Breast epithelium (tissue), 4 donors: ENCODE data around the gene APBB2. TPM values are rescaled to one million over a fixed set of nuclear protein-coding genes. Genes with fewer than 3 reads are reported as not detected.

ENCODE experiments used
- DNase-seq, 2 donors: peaks; one replicate each; pipeline ENCODE4 v3.0.0-alpha.2; 2019; ENCODE audit warnings: low spot score in 2 of 2
- H3K27ac ChIP-seq, 2 donors: fragments of 200-600 bp; sonication (generic) in 1 of 2; one replicate each; pipeline ENCODE4 v1.5.1; 2016 to 2019; ENCODE audit warnings: mild to moderate bottlenecking in 1 of 2
- H3K27me3 ChIP-seq, 2 donors: fragments of 200-600 bp; sonication (generic) in 1 of 2; one replicate each; pipeline versions ENCODE4 v1.5.1 to v1.6.0; 2017 to 2019; ENCODE audit warnings: control low read depth in 1 of 2, mild to moderate bottlenecking in 1 of 2
- H3K36me3 ChIP-seq: fragments of 200-600 bp; one replicate; pipeline ENCODE4 v1.5.1; 2019
- H3K4me1 ChIP-seq, 2 donors: fragments of 200-600 bp; sonication (generic); one replicate each; pipeline ENCODE4 v1.5.1; 2016 to 2019; ENCODE audit warnings: control low read depth in 1 of 2
- H3K4me3 ChIP-seq, 3 donors: fragments of 200-600 bp; sonication (generic); 1 replicate in 2 of 3; 2 replicates in 1 of 3; pipeline ENCODE4 v1.5.1; 2016 to 2019; ENCODE audit warnings: mild to moderate bottlenecking in 3 of 3, moderate library complexity in 2 of 3
- H3K9me3 ChIP-seq, 2 donors: fragments of 200-600 bp; sonication (generic) in 1 of 2; one replicate each; pipeline ENCODE4 v1.5.1; 2016 to 2019; ENCODE audit warnings: control low read depth in 1 of 2
- POLR2A ChIP-seq: fragments of 450-650 bp; IDR thresholded peaks from one replicate; pipeline ENCODE4 v1.6.1; 2016; ENCODE audit warnings: antibody characterized with exemption, mild to moderate bottlenecking, moderate library complexity
- POLR2AphosphoS5 ChIP-seq, 3 donors: sonication (generic); formaldehyde crosslinking; IDR thresholded peaks; one replicate each; pipeline ENCODE4 v1.6.1; 2017; ENCODE audit warnings: antibody characterized with exemption in 3 of 3
- intact Hi-C: fragments of 100-400 bp; cut with DNase I; formaldehyde crosslinking; loops from one replicate; pipeline ENCODE4 v1.15.1; 2023; ENCODE audit warnings: low total_unique reads
- total RNA-seq, 3 donors: library from RNA; depleted of rRNA; stranded (reverse); fragments of >200 nt; gene quantifications; one replicate each; pipeline ENCODE4 v1.1.0, GENCODE V29; 2016
- TF ChIP-seq, protein P1 (sequence below), 3 donors: fragments of 450-650 bp; IDR thresholded peaks; one replicate each; pipeline ENCODE4 v1.5.1; 2016 to 2017; ENCODE audit warnings: antibody characterized with exemption in 3 of 3, mild to moderate bottlenecking in 3 of 3, moderate library complexity in 3 of 3

The APBB2 gene
- total RNA-seq, 3 donors from 2014 or later, result 87.4 to 192 (median 153) TPM

DNA sequence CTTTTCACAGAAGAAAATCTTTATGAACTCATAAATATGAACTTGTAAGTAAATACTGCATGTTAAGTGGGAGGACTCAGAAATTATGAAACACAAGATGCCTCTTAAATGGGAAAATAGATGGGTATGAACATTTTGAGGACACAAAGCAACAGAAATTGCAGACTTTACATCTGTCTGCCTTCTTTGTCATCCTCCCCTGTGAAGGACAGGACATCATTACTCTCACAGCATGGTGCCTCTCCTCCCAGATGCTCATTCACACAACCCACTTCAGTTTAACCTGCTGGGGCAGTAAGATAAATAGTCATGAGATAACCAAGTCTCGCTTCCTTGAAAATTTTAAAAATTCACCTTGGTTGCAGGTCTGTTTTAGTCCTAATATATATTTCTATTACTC is 144.5 kb downstream of the APBB2 start:
- Histone ChIP-seq H3K4me1 (no peaks in the 10 kb centered on the region), H3K4me3 (no peak overlapping the region), H3K9me3 (no peaks in the 10 kb centered on the region), H3K27ac (no peak overlapping the region), H3K36me3 (no peaks in the 10 kb centered on the region), H3K27me3 (no peaks in the 10 kb centered on the region)
- no peak for DNase-seq
- no peak for TF ChIP-seq POLR2A
- TF ChIP-seq POLR2AphosphoS5 (IDR thresholded peaks at IDR 0.05), result no peak
- TF ChIP-seq, protein P1, sequence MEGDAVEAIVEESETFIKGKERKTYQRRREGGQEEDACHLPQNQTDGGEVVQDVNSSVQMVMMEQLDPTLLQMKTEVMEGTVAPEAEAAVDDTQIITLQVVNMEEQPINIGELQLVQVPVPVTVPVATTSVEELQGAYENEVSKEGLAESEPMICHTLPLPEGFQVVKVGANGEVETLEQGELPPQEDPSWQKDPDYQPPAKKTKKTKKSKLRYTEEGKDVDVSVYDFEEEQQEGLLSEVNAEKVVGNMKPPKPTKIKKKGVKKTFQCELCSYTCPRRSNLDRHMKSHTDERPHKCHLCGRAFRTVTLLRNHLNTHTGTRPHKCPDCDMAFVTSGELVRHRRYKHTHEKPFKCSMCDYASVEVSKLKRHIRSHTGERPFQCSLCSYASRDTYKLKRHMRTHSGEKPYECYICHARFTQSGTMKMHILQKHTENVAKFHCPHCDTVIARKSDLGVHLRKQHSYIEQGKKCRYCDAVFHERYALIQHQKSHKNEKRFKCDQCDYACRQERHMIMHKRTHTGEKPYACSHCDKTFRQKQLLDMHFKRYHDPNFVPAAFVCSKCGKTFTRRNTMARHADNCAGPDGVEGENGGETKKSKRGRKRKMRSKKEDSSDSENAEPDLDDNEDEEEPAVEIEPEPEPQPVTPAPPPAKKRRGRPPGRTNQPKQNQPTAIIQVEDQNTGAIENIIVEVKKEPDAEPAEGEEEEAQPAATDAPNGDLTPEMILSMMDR (IDR thresholded peaks at IDR 0.05), result no peak
- intact Hi-C loops, result no loop called here

DNA sequence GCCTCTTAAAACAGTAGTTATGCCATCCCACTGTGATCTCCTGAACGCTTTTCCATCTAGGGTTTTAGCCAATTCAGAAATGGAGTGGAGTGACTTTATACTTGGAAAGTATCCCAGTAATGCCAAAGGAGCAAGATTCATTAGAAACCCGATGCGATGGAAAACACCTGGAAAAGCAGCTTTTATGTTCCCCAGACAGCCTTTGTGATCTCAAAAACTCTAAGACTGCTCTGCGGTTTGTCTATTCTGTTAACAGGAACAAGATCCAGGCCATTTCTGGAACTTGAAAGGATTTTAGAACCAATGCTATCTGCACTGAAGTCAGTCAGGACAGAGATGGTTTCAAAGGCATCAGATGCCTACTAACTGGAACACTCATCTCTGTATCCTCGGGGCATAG is 145.1 kb downstream of the APBB2 start:
- Histone ChIP-seq H3K4me3 (no peak overlapping the region), H3K27ac (no peak overlapping the region), H3K9me3 (no peaks in the 10 kb centered on the region), H3K36me3 (no peaks in the 10 kb centered on the region), H3K4me1 (no peaks in the 10 kb centered on the region), H3K27me3 (no peaks in the 10 kb centered on the region)
- intact Hi-C loops, result no loop called here
- DNase-seq, result no peak
- no peak for TF ChIP-seq POLR2AphosphoS5 (IDR thresholded peaks at IDR 0.05)
- no peak for TF ChIP-seq POLR2A
- TF ChIP-seq, protein P1 (IDR thresholded peaks at IDR 0.05), result no peak

DNA sequence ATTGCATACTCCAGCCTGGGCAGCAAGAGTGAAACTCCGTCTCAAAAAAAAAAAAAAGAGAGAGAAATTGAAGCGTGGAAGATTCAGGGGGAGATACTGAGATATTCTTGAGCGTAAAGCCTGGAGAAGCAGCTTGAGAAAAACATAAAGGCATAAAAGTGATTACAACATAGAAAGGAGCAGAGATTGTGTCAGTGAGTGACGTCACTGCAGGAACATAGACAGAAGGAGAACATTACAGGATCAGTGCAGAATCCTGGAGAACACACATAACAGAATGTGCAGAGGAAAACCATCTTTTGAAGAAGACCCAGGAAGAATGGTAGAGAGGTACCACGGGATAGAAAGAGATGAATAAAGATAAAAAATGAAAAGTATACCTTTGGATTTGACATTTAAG is 147.0 kb downstream of the APBB2 start:
- intact Hi-C loops, result no loop called here
- H3K9me3 ChIP-seq, result no peaks in the 10 kb centered on the region
- no peaks in the 10 kb centered on the region for H3K4me1 ChIP-seq
- H3K4me3 ChIP-seq, result no peak overlapping the region
- H3K27ac ChIP-seq, result no peak overlapping the region
- no peak for DNase-seq
- no peaks in the 10 kb centered on the region for H3K27me3 ChIP-seq
- H3K36me3 ChIP-seq, result no peaks in the 10 kb centered on the region
- TF ChIP-seq POLR2A (no peak), POLR2AphosphoS5 (IDR thresholded peaks at IDR 0.05) (no peak)
- TF ChIP-seq, protein P1 (IDR thresholded peaks at IDR 0.05), result no peak

DNA sequence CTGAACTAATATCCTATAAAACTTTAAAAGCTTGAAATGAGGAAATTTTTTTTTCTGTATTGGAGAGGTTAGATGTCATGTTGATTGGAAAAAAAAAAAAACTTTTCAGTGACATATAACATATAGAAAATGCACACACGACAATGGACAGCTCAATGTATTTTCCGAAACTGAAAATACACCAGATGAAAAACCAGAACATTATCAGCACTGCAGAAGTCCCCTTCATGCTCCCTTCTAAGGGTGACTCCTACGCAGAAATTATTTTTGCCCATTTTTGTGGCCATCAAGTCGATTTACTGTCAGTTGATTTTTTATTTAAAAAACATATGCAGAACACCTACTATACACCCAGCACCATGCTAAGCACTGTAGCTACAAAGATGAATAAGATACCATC is 148.3 kb downstream of the APBB2 start:
- Histone ChIP-seq H3K36me3 (no peaks in the 10 kb centered on the region), H3K27me3 (no peaks in the 10 kb centered on the region), H3K4me1 (no peaks in the 10 kb centered on the region), H3K9me3 (no peaks in the 10 kb centered on the region), H3K4me3 (no peak overlapping the region), H3K27ac (no peak overlapping the region)
- intact Hi-C loops, result no loop called here
- TF ChIP-seq POLR2AphosphoS5 (IDR thresholded peaks at IDR 0.05) (no peak), POLR2A (no peak)
- TF ChIP-seq, protein P1 (IDR thresholded peaks at IDR 0.05), result no peak
- DNase-seq, result no peak

DNA sequence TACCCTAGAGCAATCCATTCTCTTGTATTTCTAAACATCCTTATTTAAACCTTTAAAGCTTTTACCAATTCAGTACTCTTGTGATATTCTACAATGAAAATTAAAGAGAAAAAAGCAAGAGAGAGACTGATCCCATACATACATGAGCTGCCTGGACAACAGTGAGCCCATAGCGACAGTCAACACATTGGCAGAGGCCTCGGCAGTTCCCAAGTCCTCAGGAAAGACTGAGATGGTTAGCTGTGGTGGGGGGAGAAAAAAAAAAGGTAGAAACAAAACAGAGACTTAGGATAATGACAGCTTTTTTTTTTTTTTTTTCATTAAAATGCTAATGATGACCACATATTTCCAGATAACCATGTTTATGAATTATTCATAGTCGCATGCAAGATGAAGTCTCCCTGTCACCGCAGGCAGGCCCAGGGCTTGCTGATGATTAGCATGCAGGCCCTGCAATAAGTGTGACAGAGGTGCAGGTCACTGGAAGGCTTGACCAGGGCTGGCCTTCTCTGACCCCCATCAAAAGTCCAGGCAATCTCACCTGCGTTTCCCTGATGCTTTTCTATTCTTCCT is 148.8 kb downstream of the APBB2 start:
- H3K27ac ChIP-seq, result no peak overlapping the region
- no peaks in the 10 kb centered on the region for H3K9me3 ChIP-seq
- intact Hi-C loops, result no loop called here
- H3K4me3 ChIP-seq, result no peak overlapping the region
- no peaks in the 10 kb centered on the region for H3K36me3 ChIP-seq
- TF ChIP-seq POLR2A (no peak), POLR2AphosphoS5 (IDR thresholded peaks at IDR 0.05) (no peak)
- TF ChIP-seq, protein P1 (IDR thresholded peaks at IDR 0.05), result no peak
- H3K4me1 ChIP-seq, result no peaks in the 10 kb centered on the region
- DNase-seq, result no peak
- H3K27me3 ChIP-seq, result no peaks in the 10 kb centered on the region
